Gastroesophageal sphincter (tissue), 3 donors: Measurements from ENCODE around the gene CCDC9.

Source experiments
- CTCF ChIP-seq, 4 experiments: fragments of 200-600 bp in 2 of 4; fragments of 450-650 bp in 2 of 4; sonication (generic) in 1 of 4; IDR thresholded peaks; one replicate each; pipeline ENCODE4 v1.5.1; 2017 to 2019; ENCODE audit warnings: antibody characterized with exemption in 4 of 4, mild to moderate bottlenecking in 2 of 4, moderate library complexity in 2 of 4
- POLR2A ChIP-seq, 2 donors: fragments of 450-650 bp; IDR thresholded peaks; one replicate each; pipeline ENCODE4 v1.6.1; 2017; ENCODE audit warnings: antibody characterized with exemption in 2 of 2, mild to moderate bottlenecking in 2 of 2, moderate library complexity in 1 of 2

GRCh38 chr19:47267350-47267759 is 11.0 kb downstream of the CCDC9 start:
- TF ChIP-seq CTCF (IDR thresholded peaks at IDR 0.05), result no peak
- TF ChIP-seq POLR2A (IDR thresholded peaks at IDR 0.05), result no peak
